GM08714 (cell line): Measurements from ENCODE around the gene KLC1.

Experiments
- H3K4me3 ChIP-seq: fragments of 200-500 bp; sonication (Bioruptor generic); 2 replicates; pipeline ENCODE4 v1.5.1; 2014; ENCODE audit warnings: mild to moderate bottlenecking, low read length, inconsistent platforms
- ZNF274 ChIP-seq: IDR thresholded peaks from 2 replicates; pipeline ENCODE4 v1.6.1; 2012; ENCODE audit warnings: mild to moderate bottlenecking, low read depth, low read length

KLC1 gene

DNA sequence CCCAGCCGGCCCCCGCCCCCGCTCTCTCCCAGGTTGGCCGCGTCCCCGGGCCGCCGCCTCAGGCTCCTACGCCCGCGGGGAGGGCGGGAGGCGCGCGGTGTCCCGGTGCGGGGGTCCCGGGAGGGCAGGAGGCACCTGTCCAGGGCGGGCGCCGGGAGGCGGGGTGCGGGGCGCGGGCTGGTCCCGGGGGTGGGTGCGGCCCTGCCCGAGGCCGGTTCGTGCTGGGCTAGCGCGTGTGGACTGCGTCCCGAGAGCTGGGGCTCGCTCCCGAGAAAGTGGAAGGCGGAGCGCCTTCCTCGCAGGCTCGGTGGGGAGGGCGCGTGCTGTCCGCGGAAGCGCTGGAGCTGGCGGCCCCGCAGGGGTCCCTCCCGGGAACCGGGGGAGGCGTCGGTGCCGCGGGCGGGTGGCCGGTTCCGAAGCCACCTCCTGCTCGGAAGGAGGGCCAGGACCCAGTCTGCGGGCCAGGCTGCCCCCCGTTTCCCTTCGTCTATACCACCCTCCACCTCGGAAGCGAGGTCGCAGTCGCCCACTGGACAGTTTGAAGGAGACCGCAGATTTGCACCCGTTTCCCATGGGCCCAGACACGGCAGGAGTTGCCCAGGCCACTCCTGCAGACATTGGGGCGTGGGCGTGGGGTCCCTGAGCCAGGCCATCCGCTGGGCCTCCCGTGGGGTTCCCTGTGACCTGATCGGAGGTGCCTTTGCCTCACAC is 87.2 kb downstream of the KLC1 start:
- TF ChIP-seq ZNF274: no peak

DNA sequence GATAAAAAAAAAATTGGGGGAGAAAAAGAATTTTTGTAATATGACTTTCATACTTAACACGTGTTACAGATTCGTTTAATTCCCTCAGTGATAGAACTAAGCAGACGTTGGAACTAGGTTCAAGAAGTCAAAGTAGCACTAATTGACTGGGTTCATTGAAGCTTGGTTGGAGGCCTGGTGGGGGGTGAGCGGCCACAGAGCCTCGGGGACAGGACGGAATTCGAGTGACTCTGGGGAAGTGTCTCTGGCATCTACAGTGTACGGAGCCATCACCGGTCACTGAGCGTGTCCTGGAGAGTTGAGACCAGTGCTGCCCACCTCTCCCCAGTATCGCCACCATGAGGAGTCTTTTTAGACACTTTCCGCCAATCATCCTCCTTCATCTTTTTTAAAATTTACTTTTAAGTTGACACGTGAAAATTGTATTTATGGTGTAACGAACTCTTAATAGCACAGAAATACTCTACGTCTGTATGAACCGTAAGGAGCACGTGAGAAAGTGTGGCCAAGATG is 87.9 kb downstream of the KLC1 start:
- H3K4me3 ChIP-seq: peak overlapping the region; percentile 74
- no peak for TF ChIP-seq ZNF274

More for the DNA sequence above, 87.2 kb downstream of the KLC1 start:
- H3K4me3 ChIP-seq: peak overlapping the region; percentile 74

GRCh38 chr14:103718572-103718971 is 89.6 kb downstream of the KLC1 start:
- no peak overlapping the region for H3K4me3 ChIP-seq
- no peak for TF ChIP-seq ZNF274

- H3K4me3 ChIP-seq: no peak overlapping the region
- no peak for TF ChIP-seq ZNF274
These were observed 90.7 kb downstream of the KLC1 start for GRCh38 chr14:103719751-103720150.

DNA sequence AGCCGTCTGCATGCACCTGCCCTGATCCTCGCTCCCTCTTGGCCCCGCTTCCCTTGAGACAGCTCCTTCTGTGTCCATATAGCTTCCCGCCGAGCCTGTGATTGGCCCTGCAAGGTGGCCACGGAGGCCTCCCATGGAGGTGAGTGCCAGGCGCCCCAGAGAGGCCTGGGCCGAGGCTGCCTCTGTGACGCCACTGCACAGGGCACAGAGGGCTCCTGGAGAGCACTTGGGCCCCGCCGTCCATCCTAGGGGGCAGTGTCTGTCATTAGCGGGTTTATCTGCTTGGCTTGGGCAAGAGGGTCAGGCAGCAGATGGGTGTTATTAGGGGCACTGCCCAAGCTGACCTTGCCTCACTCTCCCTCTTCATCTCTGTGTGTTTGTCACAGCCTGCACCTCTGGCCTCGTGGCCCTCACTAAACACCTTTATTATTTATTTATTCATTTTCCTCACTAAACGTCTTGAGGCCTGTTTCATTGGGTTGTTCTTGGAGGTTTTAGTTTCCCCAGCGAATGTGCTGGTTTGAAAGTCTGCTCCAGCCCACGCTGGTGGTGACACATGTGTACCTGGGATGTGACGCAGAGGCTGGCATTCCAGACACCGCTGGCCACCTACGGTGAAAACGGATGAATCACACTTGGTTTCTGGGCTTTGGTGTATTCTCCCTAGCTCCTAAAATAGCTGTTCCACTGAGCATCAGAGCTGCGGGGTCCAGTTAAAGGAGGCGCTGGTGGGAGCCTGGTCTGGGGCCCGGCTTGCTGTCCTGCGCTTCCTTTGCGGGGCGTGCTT is 92.5 kb downstream of the KLC1 start:
- TF ChIP-seq ZNF274: no peak
- no peak overlapping the region for H3K4me3 ChIP-seq

DNA sequence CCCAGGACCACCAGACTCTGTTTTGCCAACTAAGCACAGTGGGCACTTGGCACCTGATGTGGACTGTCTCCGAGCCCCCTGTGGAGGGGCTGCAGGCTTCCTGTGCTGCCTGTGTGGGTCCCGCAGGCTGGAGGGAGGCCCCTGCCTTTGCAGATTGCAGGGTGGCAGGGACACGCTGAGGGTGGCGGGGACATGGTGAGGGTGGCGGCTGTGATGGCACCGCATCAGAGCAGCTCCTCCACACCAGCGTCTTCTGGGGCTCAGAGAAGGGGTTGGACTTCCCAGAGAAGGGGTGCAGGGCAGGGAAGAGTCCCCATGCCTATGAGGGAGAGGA is 94.7 kb downstream of the KLC1 start:
- no peak for TF ChIP-seq ZNF274

DNA sequence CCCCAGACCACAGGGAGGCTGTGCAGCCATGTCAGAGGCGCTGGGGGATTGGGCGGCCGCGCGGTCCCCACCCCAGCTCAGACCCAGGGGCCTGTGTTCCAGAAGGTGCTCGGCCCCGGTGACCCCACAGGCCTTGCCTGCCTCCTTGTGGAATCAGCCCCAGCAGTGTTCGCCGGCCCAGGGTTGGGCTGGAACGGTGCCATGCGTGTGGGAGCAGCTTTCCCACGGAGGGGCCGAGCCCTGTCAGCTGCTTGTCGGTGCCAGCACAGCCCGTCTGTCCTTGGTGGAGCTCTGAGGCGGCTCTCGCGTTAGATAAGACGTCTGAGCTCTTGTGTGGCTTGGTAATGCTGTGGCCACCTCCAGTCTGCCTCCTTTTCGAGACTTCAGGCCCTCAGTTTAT is 95.1 kb downstream of the KLC1 start:
- no peak overlapping the region for H3K4me3 ChIP-seq
- TF ChIP-seq ZNF274: no peak

More for the DNA sequence above, 94.7 kb downstream of the KLC1 start:
- H3K4me3 ChIP-seq: no peak overlapping the region

DNA sequence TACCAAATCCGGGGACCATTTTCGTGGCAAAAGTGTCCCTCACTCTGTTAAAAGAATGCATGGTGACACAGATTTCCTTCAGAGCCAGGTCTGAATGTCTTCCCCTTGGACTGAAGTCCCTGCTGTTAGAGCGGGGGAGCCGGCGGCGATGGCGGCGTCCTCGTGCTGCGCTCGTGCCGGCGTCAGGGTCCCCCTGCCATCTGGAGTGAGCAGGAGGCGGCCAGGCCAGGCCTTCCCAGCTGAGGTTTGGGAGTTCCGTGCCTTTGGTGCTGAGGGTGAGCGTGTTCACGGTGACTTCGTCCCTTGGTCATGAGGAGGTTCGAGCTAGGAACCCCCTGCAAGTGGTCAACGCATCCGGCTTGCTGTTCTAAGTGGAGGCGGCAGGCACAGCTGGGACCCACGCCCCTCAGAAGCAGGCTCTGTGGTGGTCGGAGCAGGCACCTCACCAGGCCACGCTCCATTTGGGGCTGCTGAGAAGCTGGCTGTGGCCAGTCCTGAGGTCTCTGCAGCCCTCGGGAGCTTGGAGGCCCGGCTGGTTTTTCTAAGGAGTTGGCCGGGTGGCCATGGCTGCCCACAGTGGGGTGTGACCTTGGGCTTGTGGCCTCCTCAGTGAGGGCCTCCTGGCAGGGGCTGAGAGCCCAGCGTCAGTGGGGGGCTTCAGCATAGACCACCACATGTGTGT is 96.1 kb downstream of the KLC1 start:
- no peak overlapping the region for H3K4me3 ChIP-seq
- no peak for TF ChIP-seq ZNF274

DNA sequence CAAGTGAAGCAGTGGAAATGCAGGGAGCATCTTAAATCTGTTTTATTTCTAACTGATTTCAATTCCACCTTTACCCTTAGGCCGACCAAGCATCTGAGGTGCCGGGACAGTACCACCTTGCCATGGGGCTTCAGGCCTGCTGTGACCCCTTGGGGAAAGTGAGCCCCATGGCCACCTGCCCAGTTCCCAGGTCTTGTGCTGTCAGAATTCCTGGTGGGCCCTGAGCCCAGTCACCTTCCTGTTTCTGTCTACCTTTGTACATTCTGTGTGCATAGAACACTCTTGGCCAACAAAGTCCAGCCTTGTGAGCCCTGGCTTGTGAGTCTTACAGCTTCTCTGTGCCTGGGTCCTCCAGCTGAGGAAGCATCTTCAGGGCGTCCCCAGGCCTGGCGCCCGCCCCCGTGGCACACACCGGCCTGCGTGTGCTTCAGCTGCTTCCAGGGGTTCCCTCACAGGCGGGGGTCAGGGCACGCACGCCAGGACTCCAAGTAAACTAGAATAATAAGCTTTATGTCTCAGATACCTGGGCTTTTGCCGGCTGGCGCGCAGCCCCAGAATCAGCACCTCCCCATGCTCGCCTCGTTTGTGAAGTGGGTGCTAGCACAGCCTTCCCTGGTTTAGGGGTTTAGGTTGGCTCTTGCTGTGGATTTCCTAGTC is 96.9 kb downstream of the KLC1 start:
- no peak for TF ChIP-seq ZNF274

GRCh38 chr14:103726474-103726873 is 97.5 kb downstream of the KLC1 start:
- no peak overlapping the region for H3K4me3 ChIP-seq
- no peak for TF ChIP-seq ZNF274

More for the DNA sequence above, 96.9 kb downstream of the KLC1 start:
- H3K4me3 ChIP-seq: no peak overlapping the region

GRCh38 chr14:103727313-103727980 is 98.4 kb downstream of the KLC1 start:
- no peak for TF ChIP-seq ZNF274
- H3K4me3 ChIP-seq: no peak overlapping the region

GRCh38 chr14:103728141-103728540 is 99.1 kb downstream of the KLC1 start:
- TF ChIP-seq ZNF274: no peak
- H3K4me3 ChIP-seq: no peak overlapping the region

DNA sequence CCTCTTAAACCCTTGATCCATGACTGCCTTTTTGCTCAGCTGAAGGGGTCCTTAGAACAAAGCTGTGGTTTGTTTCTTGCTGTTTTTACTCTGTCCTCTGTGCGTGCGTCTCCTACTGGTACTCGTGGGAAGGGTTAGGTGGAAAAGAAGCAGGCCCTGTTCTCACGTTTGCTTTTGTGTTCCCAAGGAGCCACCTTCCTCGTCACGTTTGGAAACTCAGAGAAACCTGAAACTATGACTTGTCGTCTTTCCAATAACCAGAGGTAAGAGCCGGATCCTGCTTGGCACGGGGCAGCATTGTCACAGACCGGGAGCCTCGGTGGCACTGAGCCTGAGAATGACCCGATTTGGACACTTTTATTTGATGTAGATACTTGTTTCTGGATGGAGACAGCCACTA is 99.7 kb downstream of the KLC1 start:
- no peak overlapping the region for H3K4me3 ChIP-seq
- TF ChIP-seq ZNF274: no peak
